Hepatocyte (in vitro differentiated cells): ENCODE results near the gene FFAR4. TPM values are rescaled to one million over a fixed set of nuclear protein-coding genes. Genes with fewer than 3 reads are reported as not detected.

Experiments used
- DNase-seq: peaks from one replicate; pipeline ENCODE4 v3.0.0-alpha.2; 2016; ENCODE audit warnings: low spot score
- H2AFZ ChIP-seq: fragments of 200-600 bp; sonication (generic); 2 replicates; pipeline ENCODE4 v1.6.0; 2016; ENCODE audit warnings: antibody characterized with exemption, mild to moderate bottlenecking
- H3K27ac ChIP-seq: fragments of 200-600 bp; sonication (generic); 2 replicates; pipeline ENCODE4 v1.5.1; 2016; ENCODE audit warnings: mild to moderate bottlenecking
- H3K27me3 ChIP-seq: fragments of 200-600 bp; sonication (generic); 2 replicates; pipeline ENCODE4 v1.6.1; 2016
- H3K36me3 ChIP-seq: fragments of 200-600 bp; sonication (generic); replicated peaks from 2 replicates; pipeline ENCODE4 v1.5.1; 2016; ENCODE audit warnings: low read depth; ENCODE audit not compliant: insufficient read depth
- H3K4me1 ChIP-seq: fragments of 200-600 bp; sonication (generic); 2 replicates; pipeline ENCODE4 v1.5.1; 2016; ENCODE audit warnings: mild to moderate bottlenecking, moderate library complexity; ENCODE audit not compliant: insufficient read depth
- H3K4me2 ChIP-seq: fragments of 200-600 bp; sonication (generic); 2 replicates; pipeline ENCODE4 v1.6.0; 2016
- H3K4me3 ChIP-seq: fragments of 200-600 bp; sonication (generic); 2 replicates; pipeline ENCODE4 v1.5.1; 2016; ENCODE audit warnings: mild to moderate bottlenecking
- H3K79me2 ChIP-seq: fragments of 200-600 bp; sonication (generic); 2 replicates; pipeline ENCODE4 v1.6.0; 2017; ENCODE audit warnings: mild to moderate bottlenecking
- H3K9me2 ChIP-seq: fragments of 200-600 bp; sonication (generic); replicated peaks from 2 replicates; pipeline ENCODE4 v1.6.0; 2017; ENCODE audit warnings: mild to moderate bottlenecking; ENCODE audit not compliant: insufficient read depth
- H3K9me3 ChIP-seq: fragments of 200-600 bp; sonication (generic); 2 replicates; pipeline ENCODE4 v1.5.1; 2016; ENCODE audit warnings: low read depth, mild to moderate bottlenecking
- H4K20me1 ChIP-seq: fragments of 200-600 bp; sonication (generic); 2 replicates; pipeline ENCODE4 v1.6.0; 2016; ENCODE audit warnings: mild to moderate bottlenecking; ENCODE audit not compliant: insufficient read depth, poor library complexity, severe bottlenecking
- EZH2 ChIP-seq: fragments of 200-600 bp; sonication (generic); IDR thresholded peaks from 2 replicates; pipeline ENCODE4 v1.6.1; 2016; ENCODE audit warnings: antibody characterized with exemption, mild to moderate bottlenecking, borderline replicate concordance
- EZH2phosphoT487 ChIP-seq: fragments of 200-600 bp; sonication (generic); IDR thresholded peaks from one replicate; pipeline ENCODE4 v1.6.1; 2018; ENCODE audit warnings: antibody characterized with exemption, mild to moderate bottlenecking, low read depth, moderate library complexity; ENCODE audit not compliant: unreplicated experiment, severe bottlenecking
- WGBS: methylation state at CpG from one replicate; pipeline ENCODE4 v1.1.6; 2016; ENCODE audit warnings: low lambda C conversion rate; ENCODE audit errors: missing lambda C conversion rate; 5-methylcytosine and 5-hydroxymethylcytosine counted together
- polyA plus RNA-seq: library from polyadenylated mRNA; unstranded; fragments of >200 nt; fragmentation: Nextera tagmentation; extraction: Ambion mirVana; gene quantifications from 2 replicates; pipeline ENCODE4 v1.2.1, GENCODE V29; 2016
- total RNA-seq: library from RNA; depleted of rRNA; stranded (reverse); fragments of >200 nt; gene quantifications from 2 replicates; pipeline ENCODE4 v1.2.3, GENCODE V29; 2014
- TF ChIP-seq, protein P1 (sequence below): fragments of 200-600 bp; sonication (generic); IDR thresholded peaks from 2 replicates; pipeline ENCODE4 v1.5.1; 2016; ENCODE audit warnings: antibody characterized with exemption, mild to moderate bottlenecking; ENCODE audit not compliant: poor library complexity

Gene FFAR4
- total and polyA plus RNA-seq, 2 experiments from 2014 or later: 0.53 TPM; not detected in 1

DNA sequence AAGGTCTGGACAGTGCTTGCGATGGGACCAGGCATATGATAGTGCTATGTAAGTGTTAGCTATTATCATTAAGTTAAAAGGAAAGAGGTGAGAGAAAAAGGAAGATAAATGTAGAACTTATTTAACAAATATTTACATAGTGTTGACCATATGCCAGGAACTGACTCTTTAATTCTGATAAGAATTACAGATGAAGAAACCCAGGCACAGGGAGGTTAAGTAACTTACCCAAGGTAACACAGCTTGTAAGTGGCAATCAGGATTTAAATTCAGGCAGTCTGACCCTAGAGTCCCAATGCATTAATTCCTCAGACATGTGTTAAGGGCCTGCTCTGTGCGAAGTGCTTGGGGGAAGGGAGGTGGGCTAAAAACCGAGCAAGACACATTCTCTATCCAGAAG lies 11.1 kb downstream of the FFAR4 start:
- TF ChIP-seq, protein P1, sequence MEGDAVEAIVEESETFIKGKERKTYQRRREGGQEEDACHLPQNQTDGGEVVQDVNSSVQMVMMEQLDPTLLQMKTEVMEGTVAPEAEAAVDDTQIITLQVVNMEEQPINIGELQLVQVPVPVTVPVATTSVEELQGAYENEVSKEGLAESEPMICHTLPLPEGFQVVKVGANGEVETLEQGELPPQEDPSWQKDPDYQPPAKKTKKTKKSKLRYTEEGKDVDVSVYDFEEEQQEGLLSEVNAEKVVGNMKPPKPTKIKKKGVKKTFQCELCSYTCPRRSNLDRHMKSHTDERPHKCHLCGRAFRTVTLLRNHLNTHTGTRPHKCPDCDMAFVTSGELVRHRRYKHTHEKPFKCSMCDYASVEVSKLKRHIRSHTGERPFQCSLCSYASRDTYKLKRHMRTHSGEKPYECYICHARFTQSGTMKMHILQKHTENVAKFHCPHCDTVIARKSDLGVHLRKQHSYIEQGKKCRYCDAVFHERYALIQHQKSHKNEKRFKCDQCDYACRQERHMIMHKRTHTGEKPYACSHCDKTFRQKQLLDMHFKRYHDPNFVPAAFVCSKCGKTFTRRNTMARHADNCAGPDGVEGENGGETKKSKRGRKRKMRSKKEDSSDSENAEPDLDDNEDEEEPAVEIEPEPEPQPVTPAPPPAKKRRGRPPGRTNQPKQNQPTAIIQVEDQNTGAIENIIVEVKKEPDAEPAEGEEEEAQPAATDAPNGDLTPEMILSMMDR: no peak
- TF ChIP-seq EZH2phosphoT487 (no peak), EZH2 (no peak)
- peak overlapping the region; percentile 28 for H3K27ac ChIP-seq
- no peak overlapping the region for H2AFZ ChIP-seq
- H3K9me2 ChIP-seq: no peaks in the 10 kb centered on the region
- H3K4me1 ChIP-seq: no peaks in the 10 kb centered on the region
- no peak for DNase-seq
- no peaks in the 10 kb centered on the region for H3K9me3 ChIP-seq
- 78% methylated on average over 3 of the region's 3 CpGs for WGBS
- H3K4me2 ChIP-seq: no peak overlapping the region
- no peak overlapping the region for H3K4me3 ChIP-seq
- no peaks in the 10 kb centered on the region for H3K27me3 ChIP-seq
- H4K20me1 ChIP-seq: no peaks in the 10 kb centered on the region
- no peaks in the 10 kb centered on the region for H3K79me2 ChIP-seq
- H3K36me3 ChIP-seq: no peaks in the 10 kb centered on the region

DNA sequence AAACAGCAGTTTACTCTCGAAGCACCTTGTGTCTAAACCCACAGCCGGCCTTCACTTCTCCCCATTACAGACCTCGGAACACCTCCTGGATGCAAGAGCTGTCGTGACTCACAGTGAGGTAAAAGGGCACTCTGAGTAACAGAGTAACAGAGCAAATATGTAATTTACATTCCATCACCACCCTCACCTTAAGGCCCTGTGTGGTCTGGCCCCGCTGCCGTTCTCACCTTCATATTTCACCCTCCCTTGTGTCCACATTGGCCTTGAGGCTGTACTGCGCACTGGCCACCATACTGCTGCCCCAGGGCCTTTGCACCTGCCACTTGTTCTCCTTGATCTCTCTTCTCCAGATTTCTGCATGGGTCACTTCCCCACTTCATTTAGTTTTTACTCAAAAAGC lies 12.6 kb downstream of the FFAR4 start:
- 53% methylated on average over 7 of the region's 7 CpGs for WGBS
- H3K9me3 ChIP-seq: no peaks in the 10 kb centered on the region
- no peaks in the 10 kb centered on the region for H4K20me1 ChIP-seq
- H3K79me2 ChIP-seq: no peaks in the 10 kb centered on the region
- H2AFZ ChIP-seq: no peak overlapping the region
- H3K4me3 ChIP-seq: no peak overlapping the region
- DNase-seq: peak; percentile 71
- H3K36me3 ChIP-seq: no peaks in the 10 kb centered on the region
- peak overlapping the region; percentile 83 for H3K27ac ChIP-seq
- no peaks in the 10 kb centered on the region for H3K4me1 ChIP-seq
- no peaks in the 10 kb centered on the region for H3K9me2 ChIP-seq
- no peaks in the 10 kb centered on the region for H3K27me3 ChIP-seq
- TF ChIP-seq EZH2 (no peak), EZH2phosphoT487 (no peak)
- TF ChIP-seq, protein P1: no peak
- no peak overlapping the region for H3K4me2 ChIP-seq

DNA sequence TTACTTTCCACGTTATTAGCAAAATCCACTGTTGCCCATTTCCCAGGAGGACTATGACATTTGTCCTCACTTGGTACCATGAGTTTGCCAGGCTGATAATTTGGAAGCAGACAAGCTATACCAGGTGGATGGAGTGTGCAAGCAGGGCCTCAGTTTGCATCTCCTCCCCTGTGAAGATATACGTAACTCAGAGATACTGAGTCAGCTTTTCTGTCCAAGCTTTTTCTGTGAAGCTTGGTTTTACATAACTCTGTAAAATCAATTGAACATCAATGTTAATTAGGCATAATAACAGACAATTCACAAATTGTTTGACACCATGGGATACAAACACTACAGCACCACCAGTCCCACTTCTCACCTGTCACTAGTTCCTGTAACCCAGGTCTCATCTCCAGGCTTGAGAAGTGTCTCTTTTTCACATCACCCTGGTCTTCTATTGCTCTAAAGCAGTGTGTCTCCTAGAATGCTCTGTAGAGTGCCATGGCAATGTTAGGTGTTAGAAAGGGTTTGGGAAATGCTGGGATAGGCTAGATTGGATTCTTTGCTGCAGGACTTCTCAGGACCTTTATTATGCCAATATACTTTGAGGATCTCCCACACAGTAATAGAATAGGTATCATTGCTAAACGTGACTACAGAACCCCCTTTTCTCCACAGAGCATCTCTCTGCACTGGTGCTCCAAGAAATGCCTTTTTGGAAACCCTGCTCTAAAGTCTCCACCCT lies 13.7 kb downstream of the FFAR4 start:
- Histone ChIP-seq H3K27me3 (no peaks in the 10 kb centered on the region), H3K4me2 (no peak overlapping the region), H3K79me2 (no peaks in the 10 kb centered on the region), H4K20me1 (no peaks in the 10 kb centered on the region), H3K4me3 (no peak overlapping the region), H2AFZ (no peak overlapping the region), H3K27ac (no peak overlapping the region), H3K4me1 (no peaks in the 10 kb centered on the region), H3K9me2 (no peaks in the 10 kb centered on the region), H3K36me3 (no peaks in the 10 kb centered on the region), H3K9me3 (no peaks in the 10 kb centered on the region)
- TF ChIP-seq, protein P1: no peak
- TF ChIP-seq EZH2 (no peak), EZH2phosphoT487 (no peak)
- 84% methylated on average over 3 of the region's 3 CpGs for WGBS
- DNase-seq: no peak
